ENCODE results near the gene PSMB2. TPM values are rescaled to one million over a fixed set of nuclear protein-coding genes. Genes with fewer than 3 reads are reported as not detected.

PSMB2 gene
- total RNA-seq, 2 experiments from 2014 or later: 91.9 to 96.4 TPM

GRCh38 chr1:35661474-35661795, 20.1 kb upstream of the PSMB2 start:
- CTCF ChIA-PET: no interaction called here
- no peaks in the 10 kb centered on the region for H3K36me3 Mint-ChIP-seq (ENCODE audit: low read depth)
- H3K9me3 Mint-ChIP-seq: no peaks in the 10 kb centered on the region
- intact Hi-C loops (cut with micrococcal nuclease): no loop called here
- H3K27ac Mint-ChIP-seq: no peak overlapping the region
- no peak for DNase-seq
- peaks cover 3% of the 10 kb centered on the region for H3K27me3 Mint-ChIP-seq (ENCODE audit: low read depth)
- H3K4me1 Mint-ChIP-seq (ENCODE audit: low read depth): no peaks in the 10 kb centered on the region
- H3K4me3 Mint-ChIP-seq: no peak overlapping the region

- Mint-ChIP-seq H3K27ac (no peak overlapping the region), H3K4me1 (ENCODE audit: low read depth) (no peaks in the 10 kb centered on the region), H3K9me3 (no peaks in the 10 kb centered on the region), H3K4me3 (no peak overlapping the region), H3K27me3 (ENCODE audit: low read depth) (no peaks in the 10 kb centered on the region), H3K36me3 (ENCODE audit: low read depth) (no peaks in the 10 kb centered on the region)
- intact Hi-C loops (cut with micrococcal nuclease): no loop called here
- CTCF ChIA-PET: no interaction called here
- peak; percentile 24 for DNase-seq
These were observed 19.5 kb upstream of the PSMB2 start for GRCh38 chr1:35660581-35661473.

GRCh38 chr1:35659589-35659988, 18.3 kb upstream of the PSMB2 start:
- Mint-ChIP-seq H3K27ac (no peak overlapping the region), H3K4me1 (ENCODE audit: low read depth) (no peaks in the 10 kb centered on the region), H3K9me3 (no peaks in the 10 kb centered on the region), H3K27me3 (ENCODE audit: low read depth) (no peaks in the 10 kb centered on the region), H3K4me3 (no peak overlapping the region), H3K36me3 (ENCODE audit: low read depth) (no peaks in the 10 kb centered on the region)
- DNase-seq: no peak
- intact Hi-C loops (cut with micrococcal nuclease): no loop called here
- CTCF ChIA-PET: no interaction called here

- H3K4me3 Mint-ChIP-seq: no peak overlapping the region
- no peak for DNase-seq
- no peaks in the 10 kb centered on the region for H3K9me3 Mint-ChIP-seq
- H3K27me3 Mint-ChIP-seq (ENCODE audit: low read depth): no peaks in the 10 kb centered on the region
- no peaks in the 10 kb centered on the region for H3K36me3 Mint-ChIP-seq (ENCODE audit: low read depth)
- intact Hi-C loops (cut with micrococcal nuclease): no loop called here
- CTCF ChIA-PET: no interaction called here
- no peaks in the 10 kb centered on the region for H3K4me1 Mint-ChIP-seq (ENCODE audit: low read depth)
- no peak overlapping the region for H3K27ac Mint-ChIP-seq
These were observed 16.5 kb upstream of the PSMB2 start for GRCh38 chr1:35657851-35658250.

GRCh38 chr1:35656863-35657232, 15.5 kb upstream of the PSMB2 start:
- CTCF ChIA-PET: interaction anchor here (0.6 kb wide), 1 partner anchor 10 kb away, joined by 4 read pairs; no protein-coding TSS in a partner anchor

GRCh38 chr1:35656148-35656862, 15.0 kb upstream of the PSMB2 start:
- intact Hi-C loops (cut with micrococcal nuclease): no loop called here
- CTCF ChIA-PET: no interaction called here
- DNase-seq: no peak
- H3K4me3 Mint-ChIP-seq: no peak overlapping the region
- no peaks in the 10 kb centered on the region for H3K36me3 Mint-ChIP-seq (ENCODE audit: low read depth)
- no peaks in the 10 kb centered on the region for H3K27me3 Mint-ChIP-seq (ENCODE audit: low read depth)
- no peak overlapping the region for H3K27ac Mint-ChIP-seq
- H3K9me3 Mint-ChIP-seq: no peaks in the 10 kb centered on the region
- H3K4me1 Mint-ChIP-seq (ENCODE audit: low read depth): no peaks in the 10 kb centered on the region

More at GRCh38 chr1:35656863-35657232, 15.5 kb upstream of the PSMB2 start:
- DNase-seq: no peak
- Mint-ChIP-seq H3K4me3 (no peak overlapping the region), H3K27ac (no peak overlapping the region), H3K36me3 (ENCODE audit: low read depth) (no peaks in the 10 kb centered on the region), H3K27me3 (ENCODE audit: low read depth) (no peaks in the 10 kb centered on the region), H3K4me1 (ENCODE audit: low read depth) (no peaks in the 10 kb centered on the region), H3K9me3 (no peaks in the 10 kb centered on the region)
- intact Hi-C loops (cut with micrococcal nuclease): no loop called here

GRCh38 chr1:35655196-35655595, 13.9 kb upstream of the PSMB2 start:
- Mint-ChIP-seq H3K27ac (no peak overlapping the region), H3K4me1 (ENCODE audit: low read depth) (no peaks in the 10 kb centered on the region), H3K9me3 (no peaks in the 10 kb centered on the region), H3K27me3 (ENCODE audit: low read depth) (no peaks in the 10 kb centered on the region), H3K36me3 (ENCODE audit: low read depth) (no peaks in the 10 kb centered on the region), H3K4me3 (no peak overlapping the region)
- intact Hi-C loops (cut with micrococcal nuclease): no loop called here
- CTCF ChIA-PET: no interaction called here
- no peak for DNase-seq

- Mint-ChIP-seq H3K27ac (no peak overlapping the region), H3K27me3 (ENCODE audit: low read depth) (no peaks in the 10 kb centered on the region), H3K36me3 (ENCODE audit: low read depth) (no peaks in the 10 kb centered on the region), H3K4me1 (ENCODE audit: low read depth) (no peaks in the 10 kb centered on the region), H3K4me3 (no peak overlapping the region), H3K9me3 (no peaks in the 10 kb centered on the region)
- DNase-seq: no peak
- CTCF ChIA-PET: no interaction called here
- intact Hi-C loops (cut with micrococcal nuclease): no loop called here
These were observed 9.1 kb upstream of the PSMB2 start for GRCh38 chr1:35650416-35650815.

GRCh38 chr1:35646043-35646442, 4.7 kb upstream of the PSMB2 start:
- H3K4me1 Mint-ChIP-seq (ENCODE audit: low read depth): peaks cover 3% of the 10 kb centered on the region
- CTCF ChIA-PET: interaction anchor here (0.7 to 1.6 kb wide), 4 partner anchors 69 to 123 kb away, joined by 3 read pairs; partner anchors contain the start of gene CLSPN
- intact Hi-C loops (cut with micrococcal nuclease): no loop called here
- no peaks in the 10 kb centered on the region for H3K9me3 Mint-ChIP-seq
- H3K27ac Mint-ChIP-seq: no peak overlapping the region
- no peak for DNase-seq
- peaks cover 3% of the 10 kb centered on the region for H3K36me3 Mint-ChIP-seq (ENCODE audit: low read depth)
- H3K27me3 Mint-ChIP-seq (ENCODE audit: low read depth): peaks cover 5% of the 10 kb centered on the region
- H3K4me3 Mint-ChIP-seq: no peak overlapping the region

- no peak overlapping the region for H3K27ac Mint-ChIP-seq
- DNase-seq: no peak
- H3K36me3 Mint-ChIP-seq (ENCODE audit: low read depth): peaks cover 3% of the 10 kb centered on the region
- intact Hi-C loops (cut with micrococcal nuclease): loop anchor here (5.0 kb wide), 2 partner anchors 87 to 192 kb away; partner anchors contain the start of genes KIAA0319L and NCDN
- no peak overlapping the region for H3K4me3 Mint-ChIP-seq
- CTCF ChIA-PET: interaction anchor here (0.7 kb wide), 1 partner anchor 126 kb away, joined by 3 read pairs; the partner anchor contains the start of gene CLSPN
- H3K27me3 Mint-ChIP-seq (ENCODE audit: low read depth): peaks cover 5% of the 10 kb centered on the region
- H3K9me3 Mint-ChIP-seq: no peaks in the 10 kb centered on the region
- peaks cover 12% of the 10 kb centered on the region for H3K4me1 Mint-ChIP-seq (ENCODE audit: low read depth)
These were observed 2.9 kb upstream of the PSMB2 start for GRCh38 chr1:35644204-35644603.

- Mint-ChIP-seq H3K27ac (no peak overlapping the region), H3K27me3 (ENCODE audit: low read depth) (peaks cover 5% of the 10 kb centered on the region), H3K4me3 (peak overlapping the region; percentile 100), H3K4me1 (ENCODE audit: low read depth) (peaks cover 25% of the 10 kb centered on the region), H3K36me3 (ENCODE audit: low read depth) (peaks cover 6% of the 10 kb centered on the region), H3K9me3 (no peaks in the 10 kb centered on the region)
- DNase-seq: peak; percentile 16
- CTCF ChIA-PET: no interaction called here
- intact Hi-C loops (cut with micrococcal nuclease): loop anchor here (5.0 kb wide), 2 partner anchors 85 to 190 kb away; partner anchors contain the start of genes KIAA0319L and NCDN
These were observed 1.2 kb upstream of the PSMB2 start for GRCh38 chr1:35642471-35642955.

GRCh38 chr1:35640380-35641232, 720 bp downstream of the PSMB2 start:
- Mint-ChIP-seq H3K9me3 (no peaks in the 10 kb centered on the region), H3K36me3 (ENCODE audit: low read depth) (peaks cover 11% of the 10 kb centered on the region), H3K4me3 (peak overlapping the region; percentile 100), H3K27me3 (ENCODE audit: low read depth) (peaks cover 5% of the 10 kb centered on the region), H3K27ac (peak overlapping the region; percentile 99), H3K4me1 (ENCODE audit: low read depth) (peaks cover 31% of the 10 kb centered on the region)
- no peak for DNase-seq
- intact Hi-C loops (cut with micrococcal nuclease): loop anchor here (1.0 to 5.0 kb wide), 4 partner anchors 78 to 188 kb away; partner anchors contain the start of genes C1orf216, KIAA0319L and NCDN
- CTCF ChIA-PET: interaction anchor here (0.7 kb wide), 1 partner anchor 10 kb away, joined by 3 read pairs; no protein-coding TSS in a partner anchor

Data from activated naive CD4-positive, alpha-beta T cell treated with anti-CD3 and anti-CD28 coated beads for 36 hours (primary cell).